Measurements from ENCODE around the gene ARHGAP18. TPM values are rescaled to one million over a fixed set of nuclear protein-coding genes. Genes with fewer than 3 reads are reported as not detected.
A peak's percentile ranks its signal among the peaks of the same experiment; 100 is the strongest.

The ARHGAP18 gene
- total RNA-seq, 1 donor from 2014 or later = 7.9 TPM

- Mint-ChIP-seq H3K27ac (ENCODE audit: unreplicated experiment) (no peak overlapping the region), H3K4me3 (ENCODE audit: unreplicated experiment) (no peak overlapping the region), H3K27me3 (ENCODE audit: unreplicated experiment) (peaks cover 1% of the 10 kb centered on the region), H3K36me3 (ENCODE audit: unreplicated experiment) (no peaks in the 10 kb centered on the region), H3K4me1 (ENCODE audit: low read depth, unreplicated experiment) (peaks cover 3% of the 10 kb centered on the region), H3K9me3 (ENCODE audit: unreplicated experiment) (no peaks in the 10 kb centered on the region)
- no peak for DNase-seq
- TF ChIP-seq CTCF (IDR thresholded peaks at IDR 0.05; ENCODE audit: partially characterized antibody, unreplicated experiment) = no peak
These were observed 85.5 kb downstream of the ARHGAP18 start for GRCh38 chr6:129624488-129624887.

- Mint-ChIP-seq H3K36me3 (ENCODE audit: unreplicated experiment) (no peaks in the 10 kb centered on the region), H3K27ac (ENCODE audit: unreplicated experiment) (no peak overlapping the region), H3K4me1 (ENCODE audit: low read depth, unreplicated experiment) (peaks cover 3% of the 10 kb centered on the region), H3K9me3 (ENCODE audit: unreplicated experiment) (peaks cover 3% of the 10 kb centered on the region), H3K4me3 (ENCODE audit: unreplicated experiment) (no peak overlapping the region), H3K27me3 (ENCODE audit: unreplicated experiment) (peaks cover 1% of the 10 kb centered on the region)
- DNase-seq = no peak
- TF ChIP-seq CTCF (IDR thresholded peaks at IDR 0.05; ENCODE audit: partially characterized antibody, unreplicated experiment) = no peak
These were observed 86.8 kb downstream of the ARHGAP18 start for GRCh38 chr6:129623008-129623732.

GRCh38 chr6:129621252-129621651, 88.7 kb downstream of the ARHGAP18 start:
- Mint-ChIP-seq H3K4me1 (ENCODE audit: low read depth, unreplicated experiment) (no peaks in the 10 kb centered on the region), H3K9me3 (ENCODE audit: unreplicated experiment) (peaks cover 3% of the 10 kb centered on the region), H3K27ac (ENCODE audit: unreplicated experiment) (no peak overlapping the region), H3K36me3 (ENCODE audit: unreplicated experiment) (no peaks in the 10 kb centered on the region), H3K27me3 (ENCODE audit: unreplicated experiment) (peaks cover 1% of the 10 kb centered on the region), H3K4me3 (ENCODE audit: unreplicated experiment) (no peak overlapping the region)
- no peak for DNase-seq
- TF ChIP-seq CTCF (IDR thresholded peaks at IDR 0.05; ENCODE audit: partially characterized antibody, unreplicated experiment) = peak; percentile 14

- DNase-seq = no peak
- no peak for TF ChIP-seq CTCF (IDR thresholded peaks at IDR 0.05; ENCODE audit: partially characterized antibody, unreplicated experiment)
- H3K4me3 Mint-ChIP-seq (ENCODE audit: unreplicated experiment) = no peak overlapping the region
- H3K36me3 Mint-ChIP-seq (ENCODE audit: unreplicated experiment) = no peaks in the 10 kb centered on the region
- H3K4me1 Mint-ChIP-seq (ENCODE audit: low read depth, unreplicated experiment) = peaks cover under 1% of the 10 kb centered on the region
- H3K27me3 Mint-ChIP-seq (ENCODE audit: unreplicated experiment) = peaks cover 1% of the 10 kb centered on the region
- H3K9me3 Mint-ChIP-seq (ENCODE audit: unreplicated experiment) = peaks cover 3% of the 10 kb centered on the region
- no peak overlapping the region for H3K27ac Mint-ChIP-seq (ENCODE audit: unreplicated experiment)
These were observed 89.8 kb downstream of the ARHGAP18 start for GRCh38 chr6:129620234-129620610.

- peaks cover 1% of the 10 kb centered on the region for H3K27me3 Mint-ChIP-seq (ENCODE audit: unreplicated experiment)
- H3K4me1 Mint-ChIP-seq (ENCODE audit: low read depth, unreplicated experiment) = peaks cover 4% of the 10 kb centered on the region
- no peak for DNase-seq
- no peak overlapping the region for H3K4me3 Mint-ChIP-seq (ENCODE audit: unreplicated experiment)
- no peak for TF ChIP-seq CTCF (IDR thresholded peaks at IDR 0.05; ENCODE audit: partially characterized antibody, unreplicated experiment)
- no peak overlapping the region for H3K27ac Mint-ChIP-seq (ENCODE audit: unreplicated experiment)
- no peaks in the 10 kb centered on the region for H3K36me3 Mint-ChIP-seq (ENCODE audit: unreplicated experiment)
- peaks cover 3% of the 10 kb centered on the region for H3K9me3 Mint-ChIP-seq (ENCODE audit: unreplicated experiment)
These were observed 90.3 kb downstream of the ARHGAP18 start for GRCh38 chr6:129619579-129620233.
